ENCODE measurements around the gene FLOT1.
A peak's percentile ranks its signal among the peaks of the same experiment; 100 is the strongest.
"Not testable (repeated sequence)": the region's sequence is repeated elsewhere in the genome, so short reads cannot be mapped to it uniquely, and the experiment has no call there.

Gene FLOT1

GRCh38 chr6:30719791-30720737 is 22.4 kb downstream of the FLOT1 start, which contains the start of gene TUBB:
TUBB (plus strand) TSS chr6:30720352; CDS start chr6:30720507, 155 bp downstream.
- peak; percentile 94 for DNase-seq (ENCODE audit: low read depth)

GRCh38 chr6:30719356-30719755 is 23.1 kb downstream of the FLOT1 start:
- TF ChIP-seq CTCF (conservative IDR thresholded peaks at IDR 0.05; ENCODE audit: low read depth, low read length), result no peak
- H3K4me3 ChIP-seq (ENCODE audit: low read length), result peak overlapping the region; percentile 100
- no peak for DNase-seq (ENCODE audit: low read depth)

More at GRCh38 chr6:30719791-30720737, 22.4 kb downstream of the FLOT1 start, which contains the start of gene TUBB:
- peak within 1 kb of the TSS; percentile 100 for H3K4me3 ChIP-seq (ENCODE audit: low read length)
- TF ChIP-seq CTCF (conservative IDR thresholded peaks at IDR 0.05; ENCODE audit: low read depth, low read length), result peak; percentile 9

GRCh38 chr6:30717845-30718720 is 24.4 kb downstream of the FLOT1 start:
- H3K4me3 ChIP-seq (ENCODE audit: low read length), result peak overlapping the region; percentile 57
- DNase-seq (ENCODE audit: low read depth), result not testable (repeated sequence)

- TF ChIP-seq CTCF (conservative IDR thresholded peaks at IDR 0.05; ENCODE audit: low read depth, low read length), result peak; percentile 31
- peak; percentile 100 for DNase-seq (ENCODE audit: low read depth)
These were observed 25.2 kb downstream of the FLOT1 start, which contains the start of gene MDC1 for GRCh38 chr6:30717129-30717844. MDC1 (minus strand) TSS chr6:30717281; CDS start chr6:30715175, 2,106 bp downstream.

GRCh38 chr6:30716879-30717128 is 25.7 kb downstream of the FLOT1 start:
- no peak for DNase-seq (ENCODE audit: low read depth)
- TF ChIP-seq CTCF (conservative IDR thresholded peaks at IDR 0.05; ENCODE audit: low read depth, low read length), result no peak
- peak overlapping the region; percentile 81 for H3K4me3 ChIP-seq (ENCODE audit: low read length)

More at GRCh38 chr6:30717129-30717844, 25.2 kb downstream of the FLOT1 start, which contains the start of gene MDC1:
- H3K4me3 ChIP-seq (ENCODE audit: low read length), result peak within 1 kb of the TSS; percentile 81

GRCh38 chr6:30714263-30714662 is 28.2 kb downstream of the FLOT1 start:
- no peak for DNase-seq (ENCODE audit: low read depth)
- TF ChIP-seq CTCF (conservative IDR thresholded peaks at IDR 0.05; ENCODE audit: low read depth, low read length), result no peak
- H3K4me3 ChIP-seq (ENCODE audit: low read length), result no peak overlapping the region
